ENCODE data around the gene DNAH2. TPM values are rescaled to one million over a fixed set of nuclear protein-coding genes. Genes with fewer than 3 reads are reported as not detected.
"Not testable (repeated sequence)": the region's sequence is repeated elsewhere in the genome, so short reads cannot be mapped to it uniquely, and the experiment has no call there.

The DNAH2 gene
- total and polyA plus RNA-seq, 2 donors = 0.07 to 0.14 TPM

DNA sequence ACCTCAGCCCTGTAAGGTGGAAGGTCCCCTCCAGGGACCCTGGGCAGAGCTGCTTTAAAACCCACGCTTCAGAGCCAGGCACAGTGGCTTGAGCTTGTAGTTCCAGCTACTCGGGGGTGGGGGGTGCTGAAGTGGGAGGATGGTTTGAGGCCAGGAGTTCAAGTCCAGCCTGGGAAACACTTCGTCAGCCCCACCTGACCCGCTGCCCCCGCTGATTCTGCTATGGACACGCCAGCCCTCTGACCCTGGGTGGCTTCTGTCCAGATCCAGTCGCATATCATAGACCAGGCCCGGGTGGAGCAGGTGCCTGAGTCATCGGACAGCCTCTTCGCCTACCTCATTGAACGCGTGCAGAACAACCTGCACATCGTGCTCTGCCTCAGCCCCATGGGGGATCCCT lies 81.3 kb downstream of the DNAH2 start:
- no peak for DNase-seq (ENCODE audit: low read depth in 6 of 9, low spot score in 9 of 9)
- Histone ChIP-seq H3K27me3 (ENCODE audit: control insufficient read depth in 2 of 2, insufficient read depth in 1 of 2, low read length in 1 of 2) (peaks cover 0 to 6% of the 10 kb centered on the region in 2 donors), H3K4me3 (ENCODE audit: low read length in 2 of 2) (no peak overlapping the region), H3K9me3 (ENCODE audit: control insufficient read depth in 2 of 2, insufficient read depth in 1 of 2, low read length in 1 of 2) (peaks cover 0 to 2% of the 10 kb centered on the region in 2 donors), H3K4me1 (ENCODE audit: control insufficient read depth in 2 of 2, insufficient read depth in 2 of 2, low read length in 2 of 2) (no peaks in the 10 kb centered on the region), H3K27ac (ENCODE audit: low read depth in 1 of 2, low read length in 1 of 2) (no peak overlapping the region), H3K36me3 (ENCODE audit: control insufficient read depth in 2 of 2, insufficient read depth in 2 of 2, low read length in 1 of 2) (no peaks in the 10 kb centered on the region)
- 91% methylated on average over 13 of the region's 13 CpGs for WGBS

DNA sequence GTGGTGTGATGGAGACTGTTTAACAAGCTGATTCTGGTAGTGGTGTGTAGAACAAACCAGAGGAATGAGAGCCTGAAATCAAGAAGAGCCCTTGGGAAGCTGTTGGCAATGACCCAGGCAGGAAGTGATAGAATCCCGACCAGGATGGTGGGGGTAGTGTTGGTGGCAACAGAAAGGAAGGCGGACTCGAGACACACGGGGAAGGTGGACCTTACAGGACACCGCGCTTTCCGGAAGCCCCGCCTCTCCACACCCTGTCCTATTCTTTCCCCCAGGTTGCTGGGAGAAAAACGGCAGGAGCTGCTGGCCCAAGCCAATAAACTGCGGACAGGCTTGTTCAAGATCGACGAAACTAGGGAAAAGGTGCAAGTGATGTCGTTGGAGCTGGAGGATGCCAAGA lies 86.4 kb downstream of the DNAH2 start:
- H3K4me1 ChIP-seq (ENCODE audit: control insufficient read depth in 2 of 2, insufficient read depth in 2 of 2, low read length in 2 of 2) = no peaks in the 10 kb centered on the region
- no peak for DNase-seq (ENCODE audit: low read depth in 6 of 9, low spot score in 9 of 9)
- no peaks in the 10 kb centered on the region for H3K36me3 ChIP-seq (ENCODE audit: control insufficient read depth in 2 of 2, insufficient read depth in 2 of 2, low read length in 1 of 2)
- no peak overlapping the region for H3K4me3 ChIP-seq (ENCODE audit: low read length in 2 of 2)
- H3K27ac ChIP-seq (ENCODE audit: low read depth in 1 of 2, low read length in 1 of 2) = no peak overlapping the region
- H3K9me3 ChIP-seq (ENCODE audit: control insufficient read depth in 2 of 2, insufficient read depth in 1 of 2, low read length in 1 of 2) = no peaks in the 10 kb centered on the region
- peaks cover 0 to 9% of the 10 kb centered on the region in 2 donors for H3K27me3 ChIP-seq (ENCODE audit: control insufficient read depth in 2 of 2, insufficient read depth in 1 of 2, low read length in 1 of 2)
- WGBS = 73% methylated on average over 13 of the region's 13 CpGs

DNA sequence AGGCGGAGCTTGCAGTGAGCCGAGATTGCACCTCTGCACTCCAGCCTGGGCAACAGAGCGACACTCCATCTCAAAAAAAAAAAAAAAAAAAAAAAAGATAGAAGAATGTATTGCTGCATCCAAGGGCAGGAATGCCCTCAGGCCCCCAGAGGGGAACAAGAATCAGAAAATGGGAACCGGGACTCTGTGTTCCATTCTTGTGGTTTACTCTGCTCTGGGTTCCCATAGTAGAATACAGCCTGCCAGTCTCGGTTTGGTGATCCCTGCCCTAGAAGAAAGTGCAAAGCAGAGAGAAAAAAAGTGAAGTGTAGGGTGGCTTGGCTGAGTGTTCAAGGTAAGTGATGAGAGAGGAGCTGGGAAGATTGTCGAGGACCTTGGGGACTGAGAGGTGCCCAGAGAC lies 89.0 kb downstream of the DNAH2 start:
- H3K9me3 ChIP-seq (ENCODE audit: control insufficient read depth in 2 of 2, insufficient read depth in 1 of 2, low read length in 1 of 2) = no peaks in the 10 kb centered on the region
- WGBS = 90% methylated on average over 6 of the region's 6 CpGs
- H3K4me1 ChIP-seq (ENCODE audit: control insufficient read depth in 2 of 2, insufficient read depth in 2 of 2, low read length in 2 of 2) = no peaks in the 10 kb centered on the region
- DNase-seq (ENCODE audit: low read depth in 6 of 9, low spot score in 9 of 9) = no peak
- no peak overlapping the region for H3K4me3 ChIP-seq (ENCODE audit: low read length in 2 of 2)
- peaks cover 0 to 12% of the 10 kb centered on the region in 2 donors for H3K27me3 ChIP-seq (ENCODE audit: control insufficient read depth in 2 of 2, insufficient read depth in 1 of 2, low read length in 1 of 2)
- H3K36me3 ChIP-seq (ENCODE audit: control insufficient read depth in 2 of 2, insufficient read depth in 2 of 2, low read length in 1 of 2) = no peaks in the 10 kb centered on the region
- no peak overlapping the region for H3K27ac ChIP-seq (ENCODE audit: low read depth in 1 of 2, low read length in 1 of 2)

DNA sequence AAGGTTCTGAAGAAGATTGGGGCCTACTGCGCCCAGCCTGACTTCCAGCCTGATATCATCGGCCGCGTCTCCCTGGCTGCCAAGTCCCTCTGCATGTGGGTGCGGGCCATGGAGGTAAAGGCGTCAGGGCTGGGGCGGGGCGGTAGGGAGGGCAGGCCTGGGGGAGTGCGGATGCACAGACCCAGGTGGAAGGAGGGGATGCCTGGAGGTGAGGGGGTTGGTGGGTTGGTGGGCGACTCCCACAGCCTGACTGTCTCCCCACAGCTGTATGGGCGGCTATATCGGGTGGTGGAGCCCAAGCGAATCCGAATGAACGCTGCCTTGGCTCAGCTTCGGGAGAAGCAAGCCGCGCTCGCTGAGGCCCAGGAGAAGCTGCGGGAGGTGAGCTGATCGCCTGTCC lies 89.7 kb downstream of the DNAH2 start:
- Histone ChIP-seq H3K4me3 (ENCODE audit: low read length in 2 of 2) (no peak overlapping the region), H3K27me3 (ENCODE audit: control insufficient read depth in 2 of 2, insufficient read depth in 1 of 2, low read length in 1 of 2) (peaks cover 0 to 12% of the 10 kb centered on the region in 2 donors), H3K4me1 (ENCODE audit: control insufficient read depth in 2 of 2, insufficient read depth in 2 of 2, low read length in 2 of 2) (no peaks in the 10 kb centered on the region), H3K27ac (ENCODE audit: low read depth in 1 of 2, low read length in 1 of 2) (no peak overlapping the region), H3K36me3 (ENCODE audit: control insufficient read depth in 2 of 2, insufficient read depth in 2 of 2, low read length in 1 of 2) (no peaks in the 10 kb centered on the region), H3K9me3 (ENCODE audit: control insufficient read depth in 2 of 2, insufficient read depth in 1 of 2, low read length in 1 of 2) (no peaks in the 10 kb centered on the region)
- WGBS = 94% methylated on average over 21 of the region's 21 CpGs
- DNase-seq (ENCODE audit: low read depth in 6 of 9, low spot score in 9 of 9) = no peak

DNA sequence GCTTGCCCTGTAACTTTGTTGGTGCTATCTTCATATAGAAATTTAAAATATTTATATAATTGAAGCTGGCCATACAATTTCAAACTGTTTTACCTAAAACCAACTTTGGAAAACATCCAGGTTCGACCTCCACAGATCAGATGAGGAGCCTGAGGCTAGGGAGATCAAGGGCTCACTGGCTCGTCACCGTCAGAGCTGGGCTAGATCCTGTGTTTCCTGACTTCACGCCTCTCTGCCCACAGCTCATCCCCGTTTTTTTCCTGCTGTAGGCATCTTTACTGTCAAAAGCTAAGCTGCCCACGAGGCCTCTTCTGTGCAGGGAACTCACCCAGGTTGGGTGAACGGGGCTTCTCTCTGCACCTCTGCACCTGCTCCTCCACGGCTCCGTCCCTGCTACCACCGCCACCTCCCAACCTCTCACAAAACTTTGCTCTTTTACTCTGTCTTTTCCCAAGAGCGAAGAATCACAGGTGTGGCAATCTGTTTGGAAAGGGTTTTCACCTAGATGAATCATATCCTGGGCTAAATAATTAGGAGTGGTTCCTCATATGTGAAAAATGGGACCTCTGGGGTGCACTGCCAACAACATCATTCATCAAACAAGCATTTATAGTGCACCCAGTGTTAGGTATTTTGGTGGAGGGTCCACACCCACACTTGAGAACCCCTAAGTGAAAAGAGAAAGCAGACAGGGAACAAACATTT lies 91.7 kb downstream of the DNAH2 start:
- Histone ChIP-seq H3K36me3 (ENCODE audit: control insufficient read depth in 2 of 2, insufficient read depth in 2 of 2, low read length in 1 of 2) (no peaks in the 10 kb centered on the region), H3K4me1 (ENCODE audit: control insufficient read depth in 2 of 2, insufficient read depth in 2 of 2, low read length in 2 of 2) (no peaks in the 10 kb centered on the region), H3K4me3 (ENCODE audit: low read length in 2 of 2) (no peak overlapping the region), H3K27me3 (ENCODE audit: control insufficient read depth in 2 of 2, insufficient read depth in 1 of 2, low read length in 1 of 2) (peaks cover 0 to 8% of the 10 kb centered on the region in 2 donors), H3K27ac (ENCODE audit: low read depth in 1 of 2, low read length in 1 of 2) (no peak overlapping the region), H3K9me3 (ENCODE audit: control insufficient read depth in 2 of 2, insufficient read depth in 1 of 2, low read length in 1 of 2) (no peaks in the 10 kb centered on the region)
- 89% methylated on average over 11 of the region's 11 CpGs for WGBS
- DNase-seq (ENCODE audit: low read depth in 6 of 9, low spot score in 9 of 9) = no peak

DNA sequence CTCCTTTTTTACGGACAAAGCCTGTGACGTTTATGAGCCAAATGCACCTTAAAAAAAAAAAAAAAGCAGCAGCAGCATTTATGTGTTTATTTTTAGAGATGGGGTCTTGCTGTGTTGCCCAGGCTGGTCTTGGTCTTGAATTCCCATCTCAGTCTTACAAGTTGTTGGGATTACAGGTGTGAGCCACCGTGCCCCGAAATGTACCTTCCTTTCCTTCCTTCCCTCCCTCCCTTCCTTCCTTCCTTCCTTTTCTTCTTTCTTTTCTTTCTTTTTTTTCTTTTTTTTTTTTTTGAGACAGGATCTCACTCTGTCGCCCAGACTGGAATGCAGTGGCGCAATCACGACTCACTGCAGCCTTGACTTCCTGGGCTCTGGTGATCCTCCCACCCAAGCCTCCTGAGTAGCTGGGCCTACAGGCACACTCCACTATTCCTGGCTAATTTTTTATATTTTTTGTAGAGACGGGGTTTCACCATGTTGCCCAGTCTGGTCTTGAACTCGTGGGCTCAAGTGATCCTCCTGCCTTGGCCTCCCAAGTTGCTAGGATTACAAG lies 92.3 kb downstream of the DNAH2 start:
- not testable (repeated sequence) for DNase-seq (ENCODE audit: low read depth in 6 of 9, low spot score in 9 of 9); H3K4me1 ChIP-seq (ENCODE audit: control insufficient read depth in 2 of 2, insufficient read depth in 2 of 2, low read length in 2 of 2); H3K4me3 ChIP-seq (ENCODE audit: low read length in 2 of 2); H3K27me3 ChIP-seq (ENCODE audit: control insufficient read depth in 2 of 2, insufficient read depth in 1 of 2, low read length in 1 of 2); H3K27ac ChIP-seq (ENCODE audit: low read depth in 1 of 2, low read length in 1 of 2); H3K9me3 ChIP-seq (ENCODE audit: control insufficient read depth in 2 of 2, insufficient read depth in 1 of 2, low read length in 1 of 2); H3K36me3 ChIP-seq (ENCODE audit: control insufficient read depth in 2 of 2, insufficient read depth in 2 of 2, low read length in 1 of 2)
- 94% methylated on average over 9 of the region's 9 CpGs for WGBS

DNA sequence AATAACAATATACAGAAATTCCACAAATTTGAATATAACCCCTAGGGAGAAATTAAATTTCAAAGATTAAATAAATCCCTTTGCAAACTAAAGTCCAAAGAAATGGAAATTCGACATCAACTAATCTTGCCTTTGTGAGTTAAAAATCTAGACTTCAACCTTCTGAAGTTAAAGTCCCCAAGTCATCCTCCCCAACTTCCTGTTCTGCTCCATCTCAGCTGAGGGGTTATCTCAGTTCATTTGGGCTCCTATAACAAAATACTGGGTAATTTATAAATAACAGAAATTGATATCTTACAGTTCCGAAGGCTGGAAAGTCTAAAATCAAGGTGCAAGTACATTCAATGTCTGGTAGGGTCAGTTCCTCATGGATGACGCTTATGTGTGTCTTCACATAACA lies 93.7 kb downstream of the DNAH2 start:
- Histone ChIP-seq H3K4me1 (ENCODE audit: control insufficient read depth in 2 of 2, insufficient read depth in 2 of 2, low read length in 2 of 2) (no peaks in the 10 kb centered on the region), H3K4me3 (ENCODE audit: low read length in 2 of 2) (no peak overlapping the region), H3K27me3 (ENCODE audit: control insufficient read depth in 2 of 2, insufficient read depth in 1 of 2, low read length in 1 of 2) (peaks cover 0 to 8% of the 10 kb centered on the region in 2 donors), H3K27ac (ENCODE audit: low read depth in 1 of 2, low read length in 1 of 2) (no peak overlapping the region), H3K36me3 (ENCODE audit: control insufficient read depth in 2 of 2, insufficient read depth in 2 of 2, low read length in 1 of 2) (no peaks in the 10 kb centered on the region), H3K9me3 (ENCODE audit: control insufficient read depth in 2 of 2, insufficient read depth in 1 of 2, low read length in 1 of 2) (no peaks in the 10 kb centered on the region)
- no peak for DNase-seq (ENCODE audit: low read depth in 6 of 9, low spot score in 9 of 9)
- WGBS = 70% methylated on average over 3 of the region's 3 CpGs

DNA sequence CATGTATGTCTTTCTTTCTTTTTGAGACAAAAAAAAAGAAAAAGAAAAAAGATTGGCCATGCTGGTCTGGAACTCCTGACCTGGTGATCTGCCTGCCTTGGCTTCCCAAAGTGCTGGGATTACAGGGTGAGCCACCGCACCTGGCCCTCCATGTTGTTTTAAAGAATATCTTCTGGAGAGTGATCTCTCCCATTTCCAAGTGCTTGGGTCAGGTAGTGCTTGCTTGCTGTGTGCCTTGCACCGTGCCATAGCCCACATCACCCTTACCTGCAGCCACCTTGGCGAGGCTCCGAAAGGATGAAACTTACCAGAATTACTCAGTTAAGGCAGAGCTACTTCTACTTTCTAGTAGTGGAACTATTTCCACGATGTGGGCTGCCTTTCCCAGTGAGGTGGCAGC lies 97.4 kb downstream of the DNAH2 start:
- no peaks in the 10 kb centered on the region for H3K4me1 ChIP-seq (ENCODE audit: control insufficient read depth in 2 of 2, insufficient read depth in 2 of 2, low read length in 2 of 2)
- no peak overlapping the region for H3K4me3 ChIP-seq (ENCODE audit: low read length in 2 of 2)
- H3K27ac ChIP-seq (ENCODE audit: low read depth in 1 of 2, low read length in 1 of 2) = no peak overlapping the region
- peaks cover 0 to 6% of the 10 kb centered on the region in 2 donors for H3K27me3 ChIP-seq (ENCODE audit: control insufficient read depth in 2 of 2, insufficient read depth in 1 of 2, low read length in 1 of 2)
- no peak for DNase-seq (ENCODE audit: low read depth in 6 of 9, low spot score in 9 of 9)
- no peaks in the 10 kb centered on the region for H3K9me3 ChIP-seq (ENCODE audit: control insufficient read depth in 2 of 2, insufficient read depth in 1 of 2, low read length in 1 of 2)
- no peaks in the 10 kb centered on the region for H3K36me3 ChIP-seq (ENCODE audit: control insufficient read depth in 2 of 2, insufficient read depth in 2 of 2, low read length in 1 of 2)
- 93% methylated on average over 5 of the region's 5 CpGs for WGBS

DNA sequence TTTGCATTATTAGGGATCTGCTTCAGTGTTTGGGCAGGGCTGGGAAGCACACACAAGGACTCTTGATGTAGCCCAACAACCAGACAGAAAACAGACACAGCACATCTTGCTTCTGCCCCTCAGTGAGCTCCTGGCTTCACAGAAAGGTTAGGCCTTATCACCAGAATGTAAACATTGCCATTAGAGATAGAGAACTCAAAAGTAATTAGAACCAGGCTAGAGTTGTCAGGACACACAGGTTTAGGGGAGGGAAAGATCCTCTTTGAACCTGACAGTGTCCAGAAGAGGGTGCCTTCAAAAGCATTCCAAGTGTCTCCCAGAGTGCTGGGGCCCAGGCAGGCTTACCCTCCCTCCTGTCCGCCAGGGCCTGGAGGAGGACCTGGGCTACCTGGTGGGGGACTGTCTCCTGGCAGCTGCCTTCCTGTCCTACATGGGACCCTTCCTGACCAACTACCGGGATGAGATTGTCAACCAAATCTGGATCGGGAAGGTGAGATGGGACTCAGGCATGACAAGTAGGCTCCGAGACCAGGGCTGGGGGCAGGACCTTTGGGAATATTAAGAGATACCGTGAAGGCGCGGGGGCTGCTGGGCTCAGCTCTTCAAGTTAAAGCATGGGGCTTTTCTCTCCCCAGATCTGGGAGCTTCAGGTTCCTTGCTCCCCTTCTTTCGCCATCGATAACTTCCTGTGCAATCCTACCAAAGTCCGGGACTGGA lies 99.5 kb downstream of the DNAH2 start:
- no peaks in the 10 kb centered on the region for H3K9me3 ChIP-seq (ENCODE audit: control insufficient read depth in 2 of 2, insufficient read depth in 1 of 2, low read length in 1 of 2)
- H3K4me3 ChIP-seq (ENCODE audit: low read length in 2 of 2) = no peak overlapping the region
- no peak for DNase-seq (ENCODE audit: low read depth in 6 of 9, low spot score in 9 of 9)
- no peaks in the 10 kb centered on the region for H3K4me1 ChIP-seq (ENCODE audit: control insufficient read depth in 2 of 2, insufficient read depth in 2 of 2, low read length in 2 of 2)
- H3K36me3 ChIP-seq (ENCODE audit: control insufficient read depth in 2 of 2, insufficient read depth in 2 of 2, low read length in 1 of 2) = no peaks in the 10 kb centered on the region
- peaks cover 0 to 6% of the 10 kb centered on the region in 2 donors for H3K27me3 ChIP-seq (ENCODE audit: control insufficient read depth in 2 of 2, insufficient read depth in 1 of 2, low read length in 1 of 2)
- no peak overlapping the region for H3K27ac ChIP-seq (ENCODE audit: low read depth in 1 of 2, low read length in 1 of 2)
- 95% methylated on average over 10 of the region's 10 CpGs for WGBS
